ENCODE data around the gene GET4. TPM values are rescaled to one million over a fixed set of nuclear protein-coding genes. Genes with fewer than 3 reads are reported as not detected.
A peak's percentile ranks its signal among the peaks of the same experiment; 100 is the strongest.

GET4 gene
- total RNA-seq, 6 experiments from 2014 or later, result 15.6 to 38.3 (median 28.3) TPM

DNA sequence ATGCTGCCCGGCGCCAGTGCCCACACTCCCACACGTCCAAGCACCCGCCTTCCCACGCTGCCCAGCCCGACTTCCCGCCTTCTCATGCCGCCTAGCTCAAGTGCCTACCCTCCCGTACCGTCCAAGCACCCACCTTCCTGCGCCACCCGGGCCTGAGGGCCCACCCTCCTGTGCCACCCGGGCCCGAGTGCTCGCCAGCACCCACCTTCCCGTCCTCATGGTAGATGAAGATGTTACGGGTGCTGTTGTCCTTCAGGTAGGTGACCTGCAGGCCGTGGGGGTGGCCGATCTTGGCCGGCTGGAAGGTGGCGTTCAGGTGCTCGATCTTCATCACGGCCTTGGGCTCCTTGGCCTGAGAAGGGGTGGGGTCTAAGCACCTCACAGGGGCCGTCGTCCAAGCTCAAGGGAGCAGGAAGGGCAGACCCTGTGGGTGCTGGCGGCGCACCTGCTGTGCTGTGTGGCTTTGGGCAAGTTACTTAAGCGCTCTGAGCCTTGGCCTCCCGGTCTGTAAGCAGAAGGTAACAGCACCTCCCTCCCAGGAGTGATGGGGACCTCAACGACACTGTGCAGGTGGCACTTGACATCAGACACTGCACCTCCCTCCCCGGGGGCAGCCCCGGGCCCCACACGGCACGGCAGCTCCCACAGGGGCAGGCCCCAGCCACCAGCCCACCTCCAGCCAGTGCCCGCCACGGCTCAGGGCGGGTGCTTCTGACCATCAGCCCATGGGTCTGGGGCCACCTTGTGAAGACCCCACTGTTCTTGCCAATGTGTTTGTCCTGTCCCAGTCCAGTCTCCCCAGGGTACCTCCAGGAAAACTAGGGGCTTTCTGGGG lies 27.8 kb downstream of the GET4 start:
- Histone ChIP-seq H3K4me3 (no peak overlapping the region), H3K27me3 (no peaks in the 10 kb centered on the region), H3K4me1 (peaks cover 0 to 10% (median 0%) of the 10 kb centered on the region in 4 donors), H3K27ac (no peak overlapping the region), H3K9me3 (no peaks in the 10 kb centered on the region), H3K36me3 (no peaks in the 10 kb centered on the region)
- TF ChIP-seq, protein P1, sequence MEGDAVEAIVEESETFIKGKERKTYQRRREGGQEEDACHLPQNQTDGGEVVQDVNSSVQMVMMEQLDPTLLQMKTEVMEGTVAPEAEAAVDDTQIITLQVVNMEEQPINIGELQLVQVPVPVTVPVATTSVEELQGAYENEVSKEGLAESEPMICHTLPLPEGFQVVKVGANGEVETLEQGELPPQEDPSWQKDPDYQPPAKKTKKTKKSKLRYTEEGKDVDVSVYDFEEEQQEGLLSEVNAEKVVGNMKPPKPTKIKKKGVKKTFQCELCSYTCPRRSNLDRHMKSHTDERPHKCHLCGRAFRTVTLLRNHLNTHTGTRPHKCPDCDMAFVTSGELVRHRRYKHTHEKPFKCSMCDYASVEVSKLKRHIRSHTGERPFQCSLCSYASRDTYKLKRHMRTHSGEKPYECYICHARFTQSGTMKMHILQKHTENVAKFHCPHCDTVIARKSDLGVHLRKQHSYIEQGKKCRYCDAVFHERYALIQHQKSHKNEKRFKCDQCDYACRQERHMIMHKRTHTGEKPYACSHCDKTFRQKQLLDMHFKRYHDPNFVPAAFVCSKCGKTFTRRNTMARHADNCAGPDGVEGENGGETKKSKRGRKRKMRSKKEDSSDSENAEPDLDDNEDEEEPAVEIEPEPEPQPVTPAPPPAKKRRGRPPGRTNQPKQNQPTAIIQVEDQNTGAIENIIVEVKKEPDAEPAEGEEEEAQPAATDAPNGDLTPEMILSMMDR (IDR thresholded peaks at IDR 0.05), result no peak
- TF ChIP-seq POLR2A (IDR thresholded peaks at IDR 0.05), result no peak
- ATAC-seq (no peak), DNase-seq (no peak)
- intact Hi-C loops (cut with DNase I), result no loop called here
- 84% methylated on average over 21 of the region's 37 CpGs for WGBS (ENCODE audit: insufficient coverage, low coverage, low lambda C conversion rate, missing lambda C conversion rate)

DNA sequence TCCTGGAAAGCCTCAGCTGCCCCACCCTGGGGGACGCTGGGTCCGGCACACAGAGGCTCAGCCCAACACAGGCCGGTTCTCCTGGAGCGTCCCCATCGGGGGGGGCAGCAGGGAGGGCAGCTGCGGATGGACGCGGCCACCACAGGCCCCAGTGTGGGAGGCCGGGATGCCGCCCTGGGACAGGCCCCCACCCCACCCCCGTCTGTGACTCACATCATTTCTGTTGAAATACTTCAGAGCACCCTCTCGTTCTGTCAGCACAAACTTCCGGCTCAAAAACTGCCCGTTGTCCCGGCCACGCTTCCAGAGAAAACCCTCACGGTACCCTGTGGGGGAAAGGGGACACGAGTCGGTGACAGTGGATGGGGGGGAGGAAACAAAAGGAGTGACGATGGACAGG lies 28.5 kb downstream of the GET4 start:
- no peak for ATAC-seq
- Histone ChIP-seq H3K9me3 (no peaks in the 10 kb centered on the region), H3K4me3 (no peak overlapping the region), H3K27me3 (no peaks in the 10 kb centered on the region), H3K27ac (no peak overlapping the region), H3K36me3 (no peaks in the 10 kb centered on the region), H3K4me1 (peaks cover 0 to 10% (median 0%) of the 10 kb centered on the region in 4 donors)
- intact Hi-C loops (cut with DNase I), result no loop called here
- DNase-seq, result no peak
- no peak for TF ChIP-seq POLR2A (IDR thresholded peaks at IDR 0.05)
- TF ChIP-seq, protein P1 (IDR thresholded peaks at IDR 0.05), result no peak
- WGBS (ENCODE audit: insufficient coverage, low coverage, low lambda C conversion rate, missing lambda C conversion rate), result 43% methylated on average over 17 of the region's 20 CpGs

DNA sequence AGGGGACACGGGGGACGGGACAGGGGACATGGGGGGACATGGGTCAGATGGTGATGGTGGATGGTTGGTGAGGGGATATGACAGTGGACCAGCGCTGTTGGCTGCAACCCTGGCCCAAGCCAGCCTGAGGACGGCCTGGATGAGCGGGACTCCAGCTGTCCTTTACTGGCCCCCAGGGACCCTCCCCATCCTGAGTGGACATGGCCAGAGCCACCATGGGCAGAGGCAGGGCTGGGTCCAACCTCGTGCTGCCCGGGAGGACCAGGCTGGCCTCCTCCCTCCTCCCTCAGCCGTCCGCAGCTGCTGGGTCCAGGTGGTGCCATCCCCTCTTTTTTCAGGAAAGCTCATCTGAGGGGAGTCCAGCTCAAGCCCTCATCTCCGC lies 30.4 kb downstream of the GET4 start:
- 29% methylated on average over 1 of the region's 10 CpGs for WGBS (ENCODE audit: insufficient coverage, low coverage, low lambda C conversion rate, missing lambda C conversion rate)
- DNase-seq (no peak), ATAC-seq (no peak)
- Histone ChIP-seq H3K27ac (no peak overlapping the region), H3K27me3 (no peaks in the 10 kb centered on the region), H3K9me3 (no peaks in the 10 kb centered on the region), H3K4me1 (no peaks in the 10 kb centered on the region), H3K4me3 (no peak overlapping the region), H3K36me3 (no peaks in the 10 kb centered on the region)
- intact Hi-C loops (cut with DNase I), result no loop called here
- no peak for TF ChIP-seq POLR2A (IDR thresholded peaks at IDR 0.05)
- TF ChIP-seq, protein P1 (IDR thresholded peaks at IDR 0.05), result no peak

DNA sequence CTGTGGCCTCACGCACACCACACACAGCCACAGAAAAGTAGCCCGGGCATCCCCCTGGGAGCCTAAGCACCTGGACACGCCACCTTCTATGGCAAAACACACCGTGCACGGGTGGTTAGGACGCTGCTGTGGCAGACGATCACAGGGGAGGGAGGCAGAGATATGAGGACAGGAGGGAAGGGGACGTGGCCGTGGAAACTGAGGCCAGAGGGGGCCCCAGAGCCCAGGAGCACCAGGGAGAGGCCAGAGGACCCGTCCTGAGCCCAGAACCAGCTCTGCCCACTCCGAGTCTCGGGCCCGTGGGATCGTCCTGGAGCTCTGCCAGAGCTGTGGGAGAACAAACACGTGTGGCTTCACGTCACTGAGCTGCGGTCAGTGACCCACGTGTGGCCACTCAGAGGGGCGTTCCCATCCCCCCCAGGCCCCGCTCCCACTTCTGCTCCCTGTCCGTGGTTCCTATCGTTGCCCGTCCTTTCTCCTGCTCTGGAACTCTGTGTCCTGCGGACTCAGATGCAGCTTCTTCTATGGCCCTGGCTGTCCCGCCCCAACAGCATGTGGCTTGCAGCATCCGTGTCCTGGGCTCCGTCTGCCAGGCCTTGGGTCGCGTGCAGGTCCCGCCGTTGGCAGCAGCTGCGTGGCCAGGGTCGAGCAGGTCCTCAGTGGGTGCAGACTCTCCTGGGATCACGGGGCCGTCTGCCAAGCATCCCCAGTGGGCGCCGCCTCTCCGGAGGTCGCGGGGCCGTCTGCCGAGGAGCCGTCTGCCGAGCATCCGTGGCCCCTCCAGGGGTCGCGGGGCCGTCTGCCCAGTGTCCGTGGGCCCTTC lies 31.0 kb downstream of the GET4 start:
- WGBS (ENCODE audit: insufficient coverage, low coverage, low lambda C conversion rate, missing lambda C conversion rate), result 60% methylated on average over 5 of the region's 49 CpGs
- no peak overlapping the region for H3K27ac ChIP-seq
- no peaks in the 10 kb centered on the region for H3K27me3 ChIP-seq

More for the DNA sequence above, 31.0 kb downstream of the GET4 start:
- Histone ChIP-seq H3K9me3 (no peaks in the 10 kb centered on the region), H3K36me3 (no peaks in the 10 kb centered on the region), H3K4me3 (no peak overlapping the region), H3K4me1 (no peaks in the 10 kb centered on the region)
- ATAC-seq (peak in 1 of 4 donors; percentile 38), DNase-seq (no peak)
- intact Hi-C loops (cut with DNase I), result no loop called here
- TF ChIP-seq, protein P1 (IDR thresholded peaks at IDR 0.05), result no peak
- no peak for TF ChIP-seq POLR2A (IDR thresholded peaks at IDR 0.05)

All from right lobe of liver (tissue), 6 donors.